ENCODE measurements around the gene SLC22A5.

The SLC22A5 gene

GRCh38 chr5:132439521-132440089 is 70.1 kb downstream of the SLC22A5 start:
- no peak for TF ChIP-seq CTCF (IDR thresholded peaks at IDR 0.05; ENCODE audit: low read depth, low read length, missing control alignments)
- H3K4me3 ChIP-seq (ENCODE audit: low read depth, low read length) = no peak overlapping the region
- DNase-seq (ENCODE audit: low read depth) = peak; percentile 87
- in situ Hi-C loops (cut with HindIII; ENCODE audit: low sequenced_read_pairs) = no loop called here

GRCh38 chr5:132444061-132444460 is 74.6 kb downstream of the SLC22A5 start:
- no peak overlapping the region for H3K4me3 ChIP-seq (ENCODE audit: low read depth, low read length)
- no peak for DNase-seq (ENCODE audit: low read depth)
- TF ChIP-seq CTCF (IDR thresholded peaks at IDR 0.05; ENCODE audit: low read depth, low read length, missing control alignments) = no peak
- in situ Hi-C loops (cut with HindIII; ENCODE audit: low sequenced_read_pairs) = no loop called here

All from astrocyte of the cerebellum (primary cell).